H1 (cell line): ENCODE data around the gene HES2. TPM values are rescaled to one million over a fixed set of nuclear protein-coding genes. Genes with fewer than 3 reads are reported as not detected.

ENCODE experiments used
- CTCF ChIA-PET: fragments of 300-600 bp; sonication (Branson Sonifier 250); formaldehyde crosslinking; loops from one replicate; lab custom pipeline; 2021; ENCODE audit not compliant: partially characterized antibody; lab: Charles Lee
- POLR2A ChIA-PET: fragments of 300-600 bp; sonication (Branson Sonifier 250); formaldehyde crosslinking; loops from one replicate; lab custom pipeline; 2021; ENCODE audit warnings: inconsistent platforms; ENCODE audit not compliant: partially characterized antibody; lab: Charles Lee
- DNase-seq, 2 experiments: peaks; one replicate each; pipeline versions ENCODE4 v3.0.0 to v3.0.0-alpha.2; 2010 to 2022; ENCODE audit warnings: low spot score in 2 of 2, low read depth in 1 of 2, mixed read lengths in 1 of 2
- FAIRE-seq: peaks from 2 replicates; lab custom pipeline; 2011; peaks lifted over from hg19 to GRCh38; lab: Jason Lieb, UNC
- H2AFZ ChIP-seq: 2 replicates; pipeline ENCODE4 v1.8.1; 2012; ENCODE audit warnings: low read length, inconsistent platforms
- H2AK5ac ChIP-seq: 2 replicates; pipeline ENCODE4 v1.6.1; 2013; ENCODE audit warnings: low read depth, low read length
- H2BK120ac ChIP-seq: replicated peaks from 2 replicates; pipeline ENCODE3; 2013; ENCODE audit warnings: low read depth, low read length, inconsistent platforms
- H2BK12ac ChIP-seq: 2 replicates; pipeline ENCODE4 v1.6.1; 2013; ENCODE audit warnings: low read depth, low read length
- H2BK15ac ChIP-seq: 2 replicates; pipeline ENCODE4 v1.6.1; 2013; ENCODE audit warnings: low read length
- H2BK20ac ChIP-seq: 2 replicates; pipeline ENCODE4 v1.6.1; 2013; ENCODE audit warnings: low read length
- H2BK5ac ChIP-seq: 2 replicates; pipeline ENCODE4 v1.6.1; 2013; ENCODE audit warnings: low read depth, low read length
- H3K14ac ChIP-seq: 2 replicates; pipeline ENCODE4 v1.6.1; 2013; ENCODE audit warnings: inconsistent platforms; ENCODE audit not compliant: insufficient read length
- H3K18ac ChIP-seq: 2 replicates; pipeline ENCODE4 v1.6.1; 2013; ENCODE audit warnings: low read length; ENCODE audit errors: extremely low read depth
- H3K23ac ChIP-seq: 2 replicates; pipeline ENCODE4 v1.6.1; 2013; ENCODE audit warnings: inconsistent platforms; ENCODE audit not compliant: insufficient read length
- H3K23me2 ChIP-seq: 2 replicates; pipeline ENCODE4 v1.6.1; 2013; ENCODE audit warnings: low read depth, low read length
- H3K27ac ChIP-seq: 2 replicates; pipeline ENCODE4 v1.6.1; 2011; ENCODE audit warnings: low read depth, low read length, inconsistent platforms
- H3K27me3 ChIP-seq, 4 experiments: replicated peaks in 1 of 4; 1 replicate in 1 of 4; 2 replicates in 3 of 4; pipeline versions ENCODE4 v1.6.1 to v1.8.1; 2011 to 2013; ENCODE audit warnings: low read length in 3 of 4, mild to moderate bottlenecking in 3 of 4, inconsistent platforms in 2 of 4, mixed read lengths in 2 of 4, moderate library complexity in 1 of 4; ENCODE audit not compliant: control insufficient read depth in 3 of 4, insufficient read depth in 3 of 4; ENCODE audit errors: extremely low read depth in 1 of 4
- H3K36me3 ChIP-seq, 4 experiments: 2 replicates each; pipeline versions ENCODE4 v1.6.1 to v1.8.1; 2011 to 2013; ENCODE audit warnings: mild to moderate bottlenecking in 4 of 4, low read length in 3 of 4, moderate library complexity in 2 of 4, control low read depth in 1 of 4, inconsistent platforms in 1 of 4; ENCODE audit not compliant: insufficient read depth in 4 of 4, control insufficient read depth in 2 of 4
- H3K4ac ChIP-seq: replicated peaks from 2 replicates; pipeline ENCODE3; 2013; ENCODE audit warnings: low read length, low read depth, mixed read lengths, inconsistent platforms; ENCODE audit not compliant: insufficient read length
- H3K4me1 ChIP-seq, 4 experiments: replicated peaks in 1 of 4; 1 replicate in 1 of 4; 2 replicates in 3 of 4; pipeline versions ENCODE4 v1.6.1 to v1.8.1; 2011 to 2013; ENCODE audit warnings: low read length in 3 of 4, inconsistent platforms in 2 of 4, mixed read lengths in 1 of 4; ENCODE audit not compliant: insufficient read depth in 4 of 4, control insufficient read depth in 3 of 4
- H3K4me2 ChIP-seq, 2 experiments: 2 replicates each; pipeline versions ENCODE4 v1.6.1 to v1.8.1; 2011 to 2013; ENCODE audit warnings: low read depth in 2 of 2, low read length in 2 of 2, control low read depth in 1 of 2, inconsistent platforms in 1 of 2, mild to moderate bottlenecking in 1 of 2; ENCODE audit not compliant: insufficient read depth in 1 of 2
- H3K4me3 ChIP-seq, 4 experiments: fragments of 200-600, 300-600 bp in 1 of 4; sonication (generic), shearing (Covaris generic), sonication (Bioruptor Twin) in 1 of 4; 2 replicates each; pipeline versions ENCODE4 v1.5.1 to v1.8.1; 2011 to 2016; ENCODE audit warnings: low read length in 4 of 4, low read depth in 3 of 4, control low read depth in 2 of 4, inconsistent platforms in 2 of 4, mild to moderate bottlenecking in 2 of 4, mixed read lengths in 1 of 4, moderate library complexity in 1 of 4; ENCODE audit not compliant: insufficient read depth in 2 of 4; ENCODE audit errors: extremely low read depth in 1 of 4
- H3K56ac ChIP-seq: replicated peaks from 2 replicates; pipeline ENCODE3; 2013; ENCODE audit warnings: low read depth, mild to moderate bottlenecking, mixed read lengths, low read length, inconsistent platforms; ENCODE audit not compliant: insufficient read length
- H3K79me1 ChIP-seq: 2 replicates; pipeline ENCODE4 v1.6.1; 2013; ENCODE audit warnings: low read depth, low read length, control low read depth
- H3K79me2 ChIP-seq, 2 experiments: 2 replicates each; pipeline versions ENCODE4 v1.6.1 to v1.8.1; 2012 to 2013; ENCODE audit warnings: low read length in 2 of 2, mild to moderate bottlenecking in 2 of 2, inconsistent platforms in 1 of 2; ENCODE audit not compliant: insufficient read depth in 2 of 2, control insufficient read depth in 1 of 2
- H3K9ac ChIP-seq, 4 experiments: replicated peaks in 1 of 4; 1 replicate in 1 of 4; 2 replicates in 3 of 4; pipeline versions ENCODE4 v1.6.1 to v1.8.1; 2011 to 2013; ENCODE audit warnings: low read depth in 3 of 4, low read length in 3 of 4, control low read depth in 2 of 4, mild to moderate bottlenecking in 2 of 4, moderate library complexity in 2 of 4, inconsistent platforms in 1 of 4; ENCODE audit errors: extremely low read depth in 1 of 4
- H3K9me3 ChIP-seq, 2 experiments: 2 replicates each; pipeline versions ENCODE4 v1.6.1 to v1.8.1; 2012 to 2013; ENCODE audit warnings: mild to moderate bottlenecking in 2 of 2, moderate library complexity in 2 of 2, control low read depth in 1 of 2, inconsistent platforms in 1 of 2, low read depth in 1 of 2, low read length in 1 of 2, mixed read lengths in 1 of 2; ENCODE audit not compliant: insufficient read depth in 2 of 2
- H4K20me1 ChIP-seq, 2 experiments: replicated peaks in 1 of 2; 2 replicates each; pipeline versions ENCODE3 to v1.8.1; 2011 to 2013; ENCODE audit warnings: inconsistent platforms in 2 of 2, low read length in 2 of 2, mild to moderate bottlenecking in 1 of 2; ENCODE audit not compliant: insufficient read depth in 2 of 2, control insufficient read depth in 1 of 2
- H4K5ac ChIP-seq: 2 replicates; pipeline ENCODE4 v1.6.1; 2013; ENCODE audit warnings: low read length, low read depth, mixed read lengths, inconsistent platforms; ENCODE audit not compliant: insufficient read length
- H4K8ac ChIP-seq: 2 replicates; pipeline ENCODE4 v1.8.0; 2013; ENCODE audit warnings: mild to moderate bottlenecking, moderate library complexity, low read length, inconsistent platforms; ENCODE audit not compliant: insufficient read depth; ENCODE audit errors: extremely low read depth
- H4K91ac ChIP-seq: replicated peaks from 2 replicates; pipeline ENCODE3; 2013; ENCODE audit warnings: low read length, mixed read lengths, inconsistent platforms; ENCODE audit not compliant: insufficient read length
- CBX5 ChIP-seq: fragments of 300-800, 300-1000 bp; sonication (generic); IDR thresholded peaks from 2 replicates; pipeline ENCODE4 v1.7.1; 2016; ENCODE audit warnings: antibody characterized with exemption, low read length, low read depth
- CTCF ChIP-seq, 3 experiments: IDR thresholded peaks; 1 replicate in 2 of 3; 2 replicates in 1 of 3; pipeline versions ENCODE4 v1.5.1 to v1.6.1; 2011; ENCODE audit warnings: low read length in 3 of 3, mild to moderate bottlenecking in 3 of 3, inconsistent platforms in 2 of 3, low read depth in 1 of 3, moderate library complexity in 1 of 3; ENCODE audit not compliant: insufficient read depth in 1 of 3; ENCODE audit errors: control extremely low read depth in 1 of 3
- E2F6 ChIP-seq: IDR thresholded peaks from 2 replicates; pipeline ENCODE4 v1.6.1; 2012; ENCODE audit warnings: inconsistent platforms
- EZH2 ChIP-seq: fragments of 200-600 bp; sonication (generic); IDR thresholded peaks from 2 replicates; pipeline ENCODE4 v1.7.1; 2012; ENCODE audit warnings: low read depth, mild to moderate bottlenecking, moderate library complexity, low read length, inconsistent platforms; ENCODE audit not compliant: severe bottlenecking
- KDM4A ChIP-seq: IDR thresholded peaks from one replicate; pipeline ENCODE4 v1.7.1; 2012; ENCODE audit warnings: low read depth, mild to moderate bottlenecking, moderate library complexity, low read length, inconsistent platforms; ENCODE audit not compliant: severe bottlenecking
- SUZ12 ChIP-seq: fragments of 200-600 bp; sonication (generic); IDR thresholded peaks from 2 replicates; pipeline ENCODE4 v1.6.1; 2012; ENCODE audit warnings: mild to moderate bottlenecking, inconsistent platforms, low read length, moderate library complexity, mixed read lengths
- WGBS, 2 experiments: shearing (Covaris generic) in 1 of 2; methylation state at CpG; one replicate each; pipeline versions ENCODE4 v1.1.6 to v1.1.7; 2013 to 2015; ENCODE audit warnings: low lambda C conversion rate in 2 of 2, mixed read lengths in 2 of 2, inconsistent platforms in 1 of 2, low coverage in 1 of 2, missing lambda C conversion rate in 1 of 2; ENCODE audit not compliant: insufficient replicate concordance in 2 of 2, insufficient coverage in 1 of 2, insufficient read length in 1 of 2; ENCODE audit errors: extremely low coverage in 1 of 2, missing lambda C conversion rate in 1 of 2; 5-methylcytosine and 5-hydroxymethylcytosine counted together
- polyA plus RNA-seq, 7 experiments: library from polyadenylated mRNA; depleted of rRNA in 3 of 7; stranded (reverse) in 5 of 7; unstranded in 2 of 7; fragments of >200 nt in 5 of 7; fragments of 200-250 nt in 2 of 7; gene quantifications; 1 replicate in 5 of 7; 2 replicates in 1 of 7; 4 replicates in 1 of 7; pipeline versions ENCODE4 v1.2.1 to v1.2.3, GENCODE V29; 2011 to 2013; ENCODE audit warnings: missing spikeins in 2 of 7, mixed read lengths in 2 of 7
- total RNA-seq: library from RNA; stranded (reverse); fragmentation: NEBNext Ultra II Directional; extraction: Animal tissue kit (Norgen Biotek cat#: 25700); gene quantifications from 2 replicates; pipeline ENCODE4 v1.2.1, GENCODE V29; 2021

Gene HES2
- total and polyA plus RNA-seq, 2 of the 8 experiments (the other 6 are each of a cell fraction or from before 2014, with no cell fraction given): 0.15 to 0.53 TPM

GRCh38 chr1:6424000-6424565 lies 4.4 kb upstream of the HES2 start:
- no peak for FAIRE-seq
- CTCF ChIA-PET: interaction anchor here (0.7 to 58.4 kb wide), 25 partner anchors 10 to 182 kb away, joined by 3 to 1769 read pairs (median 5); partner anchors contain the start of genes TNFRSF25 and ZBTB48
- Histone ChIP-seq H3K4me1 (peaks cover 0 to 25% (median 11%) of the 10 kb centered on the region in 4 experiments; a peak in 5 of 7 replicates), H2BK15ac (no peak overlapping the region), H4K5ac (no peak overlapping the region), H2BK120ac (no peak overlapping the region), H3K18ac (peak overlapping the region; percentile 32; the same call in 1 of the 2 replicates), H3K56ac (no peak overlapping the region), H4K91ac (no peak overlapping the region), H3K27ac (no peak overlapping the region), H2BK5ac (no peak overlapping the region), H3K14ac (no peak overlapping the region), H4K8ac (peak overlapping the region; percentile 45; the same call in 1 of the 2 replicates), H3K4me3 (peak overlapping the region in 3 of 4 experiments; percentile 15 to 52 (median 19); a peak in 5 of 8 replicates), H2BK12ac (no peak overlapping the region), H3K4me2 (peak overlapping the region; percentile 26 to 67), H3K4ac (no peak overlapping the region), H3K36me3 (peaks cover 0 to 7% (median 0%) of the 10 kb centered on the region in 4 experiments; a peak in 1 of 8 replicates), H3K23me2 (peaks cover 15% of the 10 kb centered on the region; the same call in 1 of the 2 replicates), H2BK20ac (no peak overlapping the region), H3K23ac (no peak overlapping the region), H3K9ac (no peak overlapping the region), H3K27me3 (peaks cover 57 to 81% (median 73%) of the 10 kb centered on the region in 4 experiments), H2AFZ (no peak overlapping the region), H3K79me1 (no peaks in the 10 kb centered on the region), H3K79me2 (no peaks in the 10 kb centered on the region), H4K20me1 (peaks cover 0 to 7% of the 10 kb centered on the region in 2 experiments), H2AK5ac (no peak overlapping the region), H3K9me3 (no peaks in the 10 kb centered on the region)
- TF ChIP-seq CTCF (IDR thresholded peaks at IDR 0.05; ENCODE audit: control extremely low read depth in 1 of 3, insufficient read depth in 1 of 3, low read depth in 1 of 3, low read length in 3 of 3) (peak in 2 of 3 experiments; percentile 3 to 35; a peak in 2 of 4 replicates), KDM4A (peak; percentile 15), EZH2 (peak; percentile 77), CBX5 (no peak), E2F6 (no peak), SUZ12 (peak; percentile 63; the same call in 1 of the 2 replicates)
- POLR2A ChIA-PET: interaction anchor here (3.4 kb wide), 1 partner anchor 15 kb away, joined by 15 read pairs; no protein-coding TSS in a partner anchor
- peak in 1 of 2 experiments; percentile 74 for DNase-seq
- WGBS, 2 experiments: 23% methylated on average over 35 of the region's 35 CpGs; no CpG with 5 or more reads in 1 of the 2 experiments
